ENCODE results near the gene KCNJ16.
"Not testable (repeated sequence)": the region's sequence is repeated elsewhere in the genome, so short reads cannot be mapped to it uniquely, and the experiment has no call there.

- TF ChIP-seq GATA3 (IDR thresholded peaks at IDR 0.05; ENCODE audit: borderline replicate concordance); CEBPB (IDR thresholded peaks at IDR 0.05); FOSL2 (IDR thresholded peaks at IDR 0.05); FOSL2 (CRISPR knock-in tag; IDR thresholded peaks at IDR 0.05): not testable (repeated sequence)
Measured at GRCh38 chr17:70045780-70046179, 29.2 kb upstream of the KCNJ16 start.

Data from A549 (cell line).